ENCODE data around the gene PODNL1. TPM values are rescaled to one million over a fixed set of nuclear protein-coding genes. Genes with fewer than 3 reads are reported as not detected.

Gene PODNL1
- total and polyA plus RNA-seq, 2 donors (not counting 1 experiment from before 2014, with no cell fraction given): 2.1 to 6.9 TPM

- no peak overlapping the region for H3K9ac ChIP-seq (ENCODE audit: insufficient read depth, low read length)
- H3K27me3 ChIP-seq (ENCODE audit: control insufficient read depth, insufficient read depth, low read length): peaks cover 2% of the 10 kb centered on the region
- no peaks in the 10 kb centered on the region for H4K20me1 ChIP-seq (ENCODE audit: control insufficient read depth, extremely low read depth, insufficient read depth, low read length)
- H3K9me3 ChIP-seq (ENCODE audit: control insufficient read depth, insufficient read depth, low read depth, low read length): no peaks in the 10 kb centered on the region
- no peaks in the 10 kb centered on the region for H3K36me3 ChIP-seq (ENCODE audit: control insufficient read depth, insufficient read depth, low read length)
- DNase-seq (ENCODE audit: low read depth in 2 of 2): no peak
- peaks cover 14% of the 10 kb centered on the region for H3K4me1 ChIP-seq (ENCODE audit: control insufficient read depth, extremely low read depth, insufficient read depth, low read length)
- no peak overlapping the region for H3K4me3 ChIP-seq (replicated peaks in 1 of 4; ENCODE audit: control extremely low read depth in 1 of 4, insufficient read depth in 1 of 4, low read depth in 3 of 4, low read length in 4 of 4)
- TF ChIP-seq CTCF (conservative IDR thresholded peaks at IDR 0.05 in 1 of 2, IDR thresholded peaks at IDR 0.05 in 1 of 2; ENCODE audit: low read depth in 1 of 2, low read length in 2 of 2) (no peak), EZH2 (IDR thresholded peaks at IDR 0.05; ENCODE audit: low read length, missing control alignments) (no peak)
- H2AFZ ChIP-seq (ENCODE audit: low read length): no peak overlapping the region
- H3K4me2 ChIP-seq (ENCODE audit: extremely low read depth, insufficient read depth, low read length): no peak overlapping the region
- no peak overlapping the region for H3K27ac ChIP-seq (ENCODE audit: insufficient read depth, low read length)
- no peaks in the 10 kb centered on the region for H3K79me2 ChIP-seq (ENCODE audit: control insufficient read depth, insufficient read depth, low read length)
Measured at GRCh38 chr19:13882836-13883235, 55.4 kb downstream of the PODNL1 start.

- no peak overlapping the region for H2AFZ ChIP-seq (ENCODE audit: low read length)
- H4K20me1 ChIP-seq (ENCODE audit: control insufficient read depth, extremely low read depth, insufficient read depth, low read length): no peaks in the 10 kb centered on the region
- no peaks in the 10 kb centered on the region for H3K36me3 ChIP-seq (ENCODE audit: control insufficient read depth, insufficient read depth, low read length)
- H3K79me2 ChIP-seq (ENCODE audit: control insufficient read depth, insufficient read depth, low read length): no peaks in the 10 kb centered on the region
- H3K9me3 ChIP-seq (ENCODE audit: control insufficient read depth, insufficient read depth, low read depth, low read length): no peaks in the 10 kb centered on the region
- TF ChIP-seq EZH2 (IDR thresholded peaks at IDR 0.05; ENCODE audit: low read length, missing control alignments) (no peak), CTCF (conservative IDR thresholded peaks at IDR 0.05 in 1 of 2, IDR thresholded peaks at IDR 0.05 in 1 of 2; ENCODE audit: low read depth in 1 of 2, low read length in 2 of 2) (no peak)
- H3K4me3 ChIP-seq (replicated peaks in 1 of 4; ENCODE audit: control extremely low read depth in 1 of 4, insufficient read depth in 1 of 4, low read depth in 3 of 4, low read length in 4 of 4): no peak overlapping the region
- no peak for DNase-seq (ENCODE audit: low read depth in 2 of 2)
- H3K27me3 ChIP-seq (ENCODE audit: control insufficient read depth, insufficient read depth, low read length): peaks cover 2% of the 10 kb centered on the region
- no peak overlapping the region for H3K27ac ChIP-seq (ENCODE audit: insufficient read depth, low read length)
- H3K4me1 ChIP-seq (ENCODE audit: control insufficient read depth, extremely low read depth, insufficient read depth, low read length): peaks cover 14% of the 10 kb centered on the region
- H3K9ac ChIP-seq (ENCODE audit: insufficient read depth, low read length): no peak overlapping the region
- no peak overlapping the region for H3K4me2 ChIP-seq (ENCODE audit: extremely low read depth, insufficient read depth, low read length)
Measured at GRCh38 chr19:13882419-13882795, 55.8 kb downstream of the PODNL1 start.

- H3K27ac ChIP-seq (ENCODE audit: insufficient read depth, low read length): no peak overlapping the region
- no peaks in the 10 kb centered on the region for H3K36me3 ChIP-seq (ENCODE audit: control insufficient read depth, insufficient read depth, low read length)
- H3K9me3 ChIP-seq (ENCODE audit: control insufficient read depth, insufficient read depth, low read depth, low read length): no peaks in the 10 kb centered on the region
- peak in 1 of 2 donors; percentile 73 for DNase-seq (ENCODE audit: low read depth in 2 of 2)
- no peaks in the 10 kb centered on the region for H3K79me2 ChIP-seq (ENCODE audit: control insufficient read depth, insufficient read depth, low read length)
- no peak for TF ChIP-seq CTCF (conservative IDR thresholded peaks at IDR 0.05 in 1 of 2, IDR thresholded peaks at IDR 0.05 in 1 of 2; ENCODE audit: low read depth in 1 of 2, low read length in 2 of 2)
- TF ChIP-seq EZH2 (IDR thresholded peaks at IDR 0.05; ENCODE audit: low read length, missing control alignments): no peak
- H2AFZ ChIP-seq (ENCODE audit: low read length): peak overlapping the region; percentile 14
- peaks cover 2% of the 10 kb centered on the region for H3K27me3 ChIP-seq (ENCODE audit: control insufficient read depth, insufficient read depth, low read length)
- H3K4me1 ChIP-seq (ENCODE audit: control insufficient read depth, extremely low read depth, insufficient read depth, low read length): peaks cover 14% of the 10 kb centered on the region
- no peak overlapping the region for H3K4me3 ChIP-seq (replicated peaks in 1 of 4; ENCODE audit: control extremely low read depth in 1 of 4, insufficient read depth in 1 of 4, low read depth in 3 of 4, low read length in 4 of 4)
- H4K20me1 ChIP-seq (ENCODE audit: control insufficient read depth, extremely low read depth, insufficient read depth, low read length): no peaks in the 10 kb centered on the region
- no peak overlapping the region for H3K9ac ChIP-seq (ENCODE audit: insufficient read depth, low read length)
- H3K4me2 ChIP-seq (ENCODE audit: extremely low read depth, insufficient read depth, low read length): no peak overlapping the region
Measured at GRCh38 chr19:13881692-13882418, 56.4 kb downstream of the PODNL1 start.

Measured in fibroblast of lung (primary cell).